Right atrium auricular region (tissue), 2 donors: ENCODE results near the gene ABR. TPM values are rescaled to one million over a fixed set of nuclear protein-coding genes. Genes with fewer than 3 reads are reported as not detected.

Experiments
- DNase-seq: peaks from one replicate; pipeline ENCODE4 v3.0.0-alpha.2; 2019; ENCODE audit warnings: low spot score
- H3K27ac ChIP-seq, 2 donors: fragments of 200-600 bp; sonication (generic); 1 replicate in 1 of 2; 2 replicates in 1 of 2; pipeline ENCODE4 v1.5.1; 2016 to 2019
- H3K27me3 ChIP-seq, 2 donors: fragments of 200-600 bp; sonication (generic); one replicate each; pipeline versions ENCODE4 v1.5.1 to v1.6.0; 2017 to 2019
- H3K36me3 ChIP-seq: fragments of 200-600 bp; sonication (generic); one replicate; pipeline ENCODE4 v1.5.1; 2016
- H3K4me1 ChIP-seq, 2 donors: fragments of 200-600 bp; sonication (generic); one replicate each; pipeline versions ENCODE4 v1.5.1 to v1.6.0; 2017 to 2019
- H3K4me3 ChIP-seq, 2 donors: fragments of 200-600 bp; sonication (generic); 1 replicate in 1 of 2; 2 replicates in 1 of 2; pipeline ENCODE4 v1.5.1; 2017 to 2019; ENCODE audit warnings: mild to moderate bottlenecking in 1 of 2, moderate library complexity in 1 of 2
- H3K9me3 ChIP-seq, 2 donors: fragments of 200-600 bp; sonication (generic); one replicate each; pipeline ENCODE4 v1.5.1; 2019
- total RNA-seq, 2 donors: library from RNA; depleted of rRNA; stranded (reverse); fragments of >200 nt; gene quantifications; one replicate each; pipeline ENCODE4 v1.1.0, GENCODE V29; 2016
- TF ChIP-seq, protein P1 (sequence below), 2 donors: fragments of 200-600 bp; sonication (generic); IDR thresholded peaks; one replicate each; pipeline ENCODE4 v1.5.1; 2019; ENCODE audit warnings: antibody characterized with exemption in 2 of 2

ABR gene
- total RNA-seq, 2 donors from 2014 or later: 94.9 to 116 TPM

DNA sequence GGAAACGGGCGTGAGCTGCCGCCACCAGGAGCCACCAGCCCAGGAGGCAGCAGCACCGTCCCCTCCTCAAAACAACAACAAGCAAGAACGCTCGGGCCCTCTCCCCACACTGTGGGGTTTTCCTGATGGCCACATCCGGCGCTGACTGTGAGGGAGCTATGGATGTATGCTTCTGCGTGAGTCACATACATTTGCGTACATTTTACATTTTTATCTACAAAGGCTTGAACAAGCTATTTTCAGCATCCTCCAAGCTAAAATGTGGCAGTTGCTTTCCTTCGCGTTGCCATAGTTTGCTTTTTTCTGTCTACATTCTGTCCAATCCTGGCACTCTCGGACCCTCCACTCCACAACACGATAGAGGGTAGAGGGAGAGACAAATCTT lies 2.0 kb upstream of the ABR start:
- TF ChIP-seq, protein P1, sequence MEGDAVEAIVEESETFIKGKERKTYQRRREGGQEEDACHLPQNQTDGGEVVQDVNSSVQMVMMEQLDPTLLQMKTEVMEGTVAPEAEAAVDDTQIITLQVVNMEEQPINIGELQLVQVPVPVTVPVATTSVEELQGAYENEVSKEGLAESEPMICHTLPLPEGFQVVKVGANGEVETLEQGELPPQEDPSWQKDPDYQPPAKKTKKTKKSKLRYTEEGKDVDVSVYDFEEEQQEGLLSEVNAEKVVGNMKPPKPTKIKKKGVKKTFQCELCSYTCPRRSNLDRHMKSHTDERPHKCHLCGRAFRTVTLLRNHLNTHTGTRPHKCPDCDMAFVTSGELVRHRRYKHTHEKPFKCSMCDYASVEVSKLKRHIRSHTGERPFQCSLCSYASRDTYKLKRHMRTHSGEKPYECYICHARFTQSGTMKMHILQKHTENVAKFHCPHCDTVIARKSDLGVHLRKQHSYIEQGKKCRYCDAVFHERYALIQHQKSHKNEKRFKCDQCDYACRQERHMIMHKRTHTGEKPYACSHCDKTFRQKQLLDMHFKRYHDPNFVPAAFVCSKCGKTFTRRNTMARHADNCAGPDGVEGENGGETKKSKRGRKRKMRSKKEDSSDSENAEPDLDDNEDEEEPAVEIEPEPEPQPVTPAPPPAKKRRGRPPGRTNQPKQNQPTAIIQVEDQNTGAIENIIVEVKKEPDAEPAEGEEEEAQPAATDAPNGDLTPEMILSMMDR (IDR thresholded peaks at IDR 0.05): no peak
- H3K4me1 ChIP-seq: peaks cover 0 to 63% of the 10 kb centered on the region in 2 donors
- DNase-seq: no peak

DNA sequence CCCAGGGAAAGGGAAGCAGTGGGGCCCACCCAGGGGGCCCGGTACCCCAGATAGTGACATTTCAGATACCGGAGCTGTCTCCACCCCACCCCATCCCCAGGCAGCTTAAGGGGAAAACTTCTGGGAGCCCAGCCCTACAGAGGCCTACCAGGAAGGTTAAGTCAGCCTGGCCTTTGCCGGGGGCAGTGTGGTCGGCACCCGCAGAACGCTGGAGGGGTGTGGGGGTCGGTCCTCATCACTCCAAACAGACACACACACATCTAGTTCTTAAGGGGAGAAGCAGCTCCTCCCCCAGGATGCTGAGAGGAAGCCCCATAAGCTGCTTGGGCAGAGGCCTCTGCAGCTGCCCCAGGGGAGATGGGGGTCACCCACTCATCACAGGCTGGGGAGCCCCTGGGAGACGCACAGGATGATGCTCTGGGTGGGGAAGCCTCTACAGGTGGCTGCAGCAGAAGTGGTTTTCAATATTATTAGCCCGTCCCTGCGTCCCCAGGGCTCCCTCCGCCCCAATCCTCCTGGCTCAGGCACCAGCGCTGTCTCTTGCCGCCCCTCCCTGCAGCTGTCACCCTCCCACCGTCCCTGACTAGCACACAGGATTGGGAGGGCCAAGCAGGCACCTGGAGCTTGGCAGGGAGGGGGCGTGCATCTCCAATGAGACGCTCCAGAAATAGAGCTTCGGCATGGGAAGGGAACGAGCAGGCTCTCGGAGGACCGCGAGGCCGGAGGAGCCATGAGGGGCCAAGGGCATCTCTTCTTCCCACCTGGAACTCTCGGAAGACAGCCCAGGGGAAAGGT lies 1.4 kb upstream of the ABR start:
- no peak for DNase-seq
- H3K9me3 ChIP-seq: no peaks in the 10 kb centered on the region
- H3K27me3 ChIP-seq: no peaks in the 10 kb centered on the region
- H3K4me3 ChIP-seq: no peak overlapping the region
- TF ChIP-seq, protein P1 (IDR thresholded peaks at IDR 0.05): no peak
- H3K27ac ChIP-seq: peak overlapping the region; percentile 67 to 79
- peaks cover 0 to 63% of the 10 kb centered on the region in 2 donors for H3K4me1 ChIP-seq
- H3K36me3 ChIP-seq: no peaks in the 10 kb centered on the region

More for the DNA sequence above, 2.0 kb upstream of the ABR start:
- Histone ChIP-seq H3K27me3 (no peaks in the 10 kb centered on the region), H3K9me3 (no peaks in the 10 kb centered on the region), H3K27ac (no peak overlapping the region), H3K4me3 (no peak overlapping the region), H3K36me3 (no peaks in the 10 kb centered on the region)

DNA sequence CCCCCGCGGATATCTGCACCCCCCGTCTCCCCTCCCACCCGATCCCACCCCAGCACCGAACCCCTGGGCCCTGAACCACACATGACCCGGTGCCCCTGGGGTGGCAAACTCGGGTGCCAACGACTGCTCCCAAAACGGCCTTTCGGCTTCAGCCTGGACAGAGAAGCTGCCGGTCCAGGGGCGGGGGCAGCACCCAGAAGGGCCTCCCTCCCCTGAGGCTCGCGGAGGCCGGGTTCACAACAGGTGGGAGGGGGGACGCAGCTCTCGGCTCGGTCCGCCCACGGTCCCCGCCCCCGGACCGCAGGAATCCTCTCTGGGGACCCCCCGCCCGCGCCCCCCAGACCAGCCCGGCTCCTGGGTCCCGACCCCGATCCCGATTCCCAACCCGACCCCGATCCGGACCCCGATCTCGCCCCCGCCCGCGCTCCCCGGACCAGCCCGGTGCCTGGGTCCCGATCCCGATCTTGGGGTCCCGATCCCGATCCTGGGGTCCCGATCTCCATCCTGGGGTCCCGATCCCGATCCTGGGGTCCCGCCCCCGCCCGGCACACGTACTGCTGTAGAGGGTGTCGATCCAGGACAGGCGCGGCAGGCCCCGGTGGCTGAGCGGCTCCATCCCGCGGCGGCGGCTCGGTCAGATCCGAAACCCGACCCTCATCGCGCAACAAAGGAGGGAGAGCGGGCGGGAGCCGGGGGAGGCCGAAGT lies 516 bp downstream of the ABR start:
- TF ChIP-seq, protein P1 (IDR thresholded peaks at IDR 0.05): no peak
- no peak for DNase-seq
- Histone ChIP-seq H3K4me1 (peaks cover 0 to 69% of the 10 kb centered on the region in 2 donors), H3K4me3 (peak overlapping the region; percentile 66 to 73), H3K27ac (peak overlapping the region; percentile 65 to 79), H3K9me3 (no peaks in the 10 kb centered on the region), H3K27me3 (no peaks in the 10 kb centered on the region), H3K36me3 (no peaks in the 10 kb centered on the region)

DNA sequence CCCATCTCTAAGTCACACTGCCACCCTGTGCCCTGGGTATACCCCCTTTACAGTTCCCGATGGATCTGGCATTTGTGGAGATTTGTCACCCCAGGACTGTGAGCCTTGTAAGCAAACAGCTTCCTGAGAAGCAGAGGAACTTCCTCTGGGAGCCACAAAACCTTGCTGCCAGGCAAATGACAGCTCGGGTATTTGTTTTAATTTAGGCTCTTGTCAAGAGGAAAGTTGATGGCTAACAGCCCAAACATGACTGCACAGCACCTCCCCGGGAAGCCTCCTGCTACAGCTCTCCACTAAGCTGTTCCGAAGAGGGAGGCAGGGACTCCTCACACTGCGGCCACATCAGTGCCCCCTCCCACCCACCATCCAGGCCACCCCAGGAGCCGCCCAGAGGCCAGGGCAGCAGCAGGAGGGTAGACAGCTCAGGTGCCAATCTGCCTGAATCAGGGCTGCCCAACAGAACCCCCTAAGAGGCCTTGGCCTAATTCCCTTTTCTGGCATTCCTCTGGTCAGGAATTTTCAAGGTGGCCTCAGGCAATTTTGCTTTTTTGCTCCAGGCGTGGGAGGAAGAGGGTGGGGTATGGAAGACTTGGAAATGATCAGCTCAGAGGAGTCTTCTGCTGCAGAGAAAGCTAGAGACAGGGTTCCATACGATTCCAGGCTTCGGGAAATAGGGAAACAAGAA lies 2.6 kb downstream of the ABR start:
- H3K27ac ChIP-seq: peak overlapping the region; percentile 27 to 74
- no peaks in the 10 kb centered on the region for H3K9me3 ChIP-seq
- H3K36me3 ChIP-seq: no peaks in the 10 kb centered on the region
- TF ChIP-seq, protein P1 (IDR thresholded peaks at IDR 0.05): no peak
- DNase-seq: no peak
- no peaks in the 10 kb centered on the region for H3K27me3 ChIP-seq
- no peak overlapping the region for H3K4me3 ChIP-seq
- peaks cover 0 to 63% of the 10 kb centered on the region in 2 donors for H3K4me1 ChIP-seq

DNA sequence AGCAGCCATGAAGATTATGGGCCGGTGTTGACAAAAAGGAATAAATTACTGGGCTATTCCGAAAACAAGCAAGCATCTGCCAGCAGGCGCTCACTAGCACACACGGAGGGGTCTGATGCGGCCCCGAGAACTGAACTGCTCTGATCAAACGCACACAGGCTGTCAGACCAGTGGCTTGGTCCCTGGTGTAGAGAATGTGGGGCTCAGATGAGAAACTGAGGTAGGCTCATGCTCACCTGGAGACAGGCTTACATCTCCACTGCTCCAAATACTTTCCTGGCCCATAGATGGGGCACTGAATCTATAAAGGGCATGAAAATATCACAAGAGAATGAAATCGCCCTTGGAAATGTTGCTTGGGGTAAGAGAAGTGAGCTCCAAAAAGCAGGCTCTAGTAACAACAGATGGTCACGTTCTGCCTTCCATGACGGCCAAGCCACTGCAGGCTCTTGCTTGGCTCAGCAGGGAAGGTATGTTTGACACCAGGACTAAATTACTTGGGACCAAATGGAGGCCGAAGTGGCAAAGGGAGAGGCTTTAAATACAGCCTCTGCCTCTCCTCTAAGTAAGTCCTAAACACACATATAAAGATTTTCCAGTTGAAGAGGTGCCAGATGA lies 5.4 kb downstream of the ABR start:
- Histone ChIP-seq H3K9me3 (no peaks in the 10 kb centered on the region), H3K4me1 (peaks cover 0 to 64% of the 10 kb centered on the region in 2 donors), H3K36me3 (no peaks in the 10 kb centered on the region), H3K4me3 (no peak overlapping the region), H3K27me3 (no peaks in the 10 kb centered on the region), H3K27ac (peak overlapping the region; percentile 51 to 60)
- no peak for DNase-seq
- TF ChIP-seq, protein P1 (IDR thresholded peaks at IDR 0.05): no peak
